ENCODE data around the gene PUS10. TPM values are rescaled to one million over a fixed set of nuclear protein-coding genes. Genes with fewer than 3 reads are reported as not detected.
"Not testable (repeated sequence)": the region's sequence is repeated elsewhere in the genome, so short reads cannot be mapped to it uniquely, and the experiment has no call there.

PUS10 gene
- total and polyA plus RNA-seq, 2 experiments from 2014 or later = 2.2 to 2.5 TPM

DNA sequence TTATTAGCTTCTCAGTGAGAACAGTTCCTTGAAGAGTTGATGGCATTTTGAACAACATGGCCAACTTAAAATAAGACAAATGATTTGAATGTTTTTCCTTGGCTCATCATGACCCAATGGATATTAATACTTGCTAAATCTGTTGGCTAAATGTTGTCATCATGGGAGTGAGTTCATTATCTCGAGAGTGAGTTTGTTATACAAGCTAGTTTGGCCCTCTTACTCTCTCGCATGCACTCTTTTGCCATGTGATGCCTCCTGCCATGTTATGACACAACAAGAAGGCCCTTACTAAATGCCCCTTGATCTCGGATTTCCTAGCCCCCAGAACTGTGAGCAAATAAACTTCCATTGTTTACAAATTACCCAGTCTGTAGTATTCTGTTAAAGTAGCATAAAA, 24.8 kb upstream of the PUS10 start:
- Histone ChIP-seq H3K4me1 (ENCODE audit: insufficient read depth) (no peaks in the 10 kb centered on the region), H3K79me2 (replicated peaks; ENCODE audit: insufficient read depth) (no peaks in the 10 kb centered on the region; the same call in 1 of the 2 replicates), H2AFZ (no peak overlapping the region), H4K20me1 (replicated peaks; ENCODE audit: insufficient read depth) (no peaks in the 10 kb centered on the region), H3K4me2 (no peak overlapping the region), H3K27ac (ENCODE audit: low read depth) (no peak overlapping the region), H3K9me2 (ENCODE audit: insufficient read depth) (no peaks in the 10 kb centered on the region), H3K27me3 (ENCODE audit: insufficient read depth) (no peaks in the 10 kb centered on the region), H3K36me3 (ENCODE audit: insufficient read depth) (no peaks in the 10 kb centered on the region), H3K4me3 (no peak overlapping the region), H3F3A (replicated peaks; ENCODE audit: low read depth) (no peaks in the 10 kb centered on the region)
- TF ChIP-seq, protein P1, sequence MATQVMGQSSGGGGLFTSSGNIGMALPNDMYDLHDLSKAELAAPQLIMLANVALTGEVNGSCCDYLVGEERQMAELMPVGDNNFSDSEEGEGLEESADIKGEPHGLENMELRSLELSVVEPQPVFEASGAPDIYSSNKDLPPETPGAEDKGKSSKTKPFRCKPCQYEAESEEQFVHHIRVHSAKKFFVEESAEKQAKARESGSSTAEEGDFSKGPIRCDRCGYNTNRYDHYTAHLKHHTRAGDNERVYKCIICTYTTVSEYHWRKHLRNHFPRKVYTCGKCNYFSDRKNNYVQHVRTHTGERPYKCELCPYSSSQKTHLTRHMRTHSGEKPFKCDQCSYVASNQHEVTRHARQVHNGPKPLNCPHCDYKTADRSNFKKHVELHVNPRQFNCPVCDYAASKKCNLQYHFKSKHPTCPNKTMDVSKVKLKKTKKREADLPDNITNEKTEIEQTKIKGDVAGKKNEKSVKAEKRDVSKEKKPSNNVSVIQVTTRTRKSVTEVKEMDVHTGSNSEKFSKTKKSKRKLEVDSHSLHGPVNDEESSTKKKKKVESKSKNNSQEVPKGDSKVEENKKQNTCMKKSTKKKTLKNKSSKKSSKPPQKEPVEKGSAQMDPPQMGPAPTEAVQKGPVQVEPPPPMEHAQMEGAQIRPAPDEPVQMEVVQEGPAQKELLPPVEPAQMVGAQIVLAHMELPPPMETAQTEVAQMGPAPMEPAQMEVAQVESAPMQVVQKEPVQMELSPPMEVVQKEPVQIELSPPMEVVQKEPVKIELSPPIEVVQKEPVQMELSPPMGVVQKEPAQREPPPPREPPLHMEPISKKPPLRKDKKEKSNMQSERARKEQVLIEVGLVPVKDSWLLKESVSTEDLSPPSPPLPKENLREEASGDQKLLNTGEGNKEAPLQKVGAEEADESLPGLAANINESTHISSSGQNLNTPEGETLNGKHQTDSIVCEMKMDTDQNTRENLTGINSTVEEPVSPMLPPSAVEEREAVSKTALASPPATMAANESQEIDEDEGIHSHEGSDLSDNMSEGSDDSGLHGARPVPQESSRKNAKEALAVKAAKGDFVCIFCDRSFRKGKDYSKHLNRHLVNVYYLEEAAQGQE (IDR thresholded peaks at IDR 0.05; ENCODE audit: unreplicated experiment) = no peak
- H3K27me3 Mint-ChIP-seq (ENCODE audit: insufficient read depth, low read depth, poor library complexity) = peaks cover 2% of the 10 kb centered on the region
- DNase-seq (ENCODE audit: low spot score) (no peak), ATAC-seq (no peak)
- H3K4me3 Mint-ChIP-seq = no peak overlapping the region
- peaks cover 20% of the 10 kb centered on the region for H3K9me3 Mint-ChIP-seq
- no peak overlapping the region for H3K27ac Mint-ChIP-seq
- peaks cover 13% of the 10 kb centered on the region for H3K36me3 Mint-ChIP-seq (ENCODE audit: low read depth)
- H3K4me1 Mint-ChIP-seq = no peaks in the 10 kb centered on the region

DNA sequence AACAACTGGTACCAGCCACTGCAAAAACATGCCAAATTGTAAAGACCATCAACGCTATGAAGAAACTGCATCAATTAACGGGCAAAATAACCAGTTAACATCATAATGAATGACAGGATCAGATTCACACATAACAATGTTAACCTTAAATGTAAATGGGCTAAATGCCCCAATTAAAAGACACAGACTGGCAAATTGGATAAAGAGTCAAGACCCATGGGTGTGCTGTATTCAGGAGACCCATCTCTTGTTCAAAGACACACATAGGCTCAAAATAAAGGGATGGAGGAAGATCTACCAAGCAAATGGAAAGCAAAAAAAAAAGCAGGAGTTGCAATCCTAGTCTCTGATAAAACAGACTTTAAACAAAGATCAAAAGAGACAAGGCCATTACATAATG, 18.6 kb upstream of the PUS10 start:
- H2AFZ ChIP-seq; H4K20me1 ChIP-seq (replicated peaks; ENCODE audit: insufficient read depth); H3F3A ChIP-seq (replicated peaks; ENCODE audit: low read depth); H3K4me1 ChIP-seq (ENCODE audit: insufficient read depth); H3K4me2 ChIP-seq; DNase-seq (ENCODE audit: low spot score); H3K27me3 ChIP-seq (ENCODE audit: insufficient read depth); H3K27me3 Mint-ChIP-seq (ENCODE audit: insufficient read depth, low read depth, poor library complexity); H3K27ac Mint-ChIP-seq; H3K36me3 ChIP-seq (ENCODE audit: insufficient read depth); H3K27ac ChIP-seq (ENCODE audit: low read depth); H3K4me1 Mint-ChIP-seq; H3K4me3 Mint-ChIP-seq; H3K9me2 ChIP-seq (ENCODE audit: insufficient read depth); H3K4me3 ChIP-seq; ATAC-seq; H3K79me2 ChIP-seq (replicated peaks; ENCODE audit: insufficient read depth): not testable (repeated sequence)
- Mint-ChIP-seq H3K9me3 (peaks cover 60% of the 10 kb centered on the region), H3K36me3 (ENCODE audit: low read depth) (peaks cover 72% of the 10 kb centered on the region)

DNA sequence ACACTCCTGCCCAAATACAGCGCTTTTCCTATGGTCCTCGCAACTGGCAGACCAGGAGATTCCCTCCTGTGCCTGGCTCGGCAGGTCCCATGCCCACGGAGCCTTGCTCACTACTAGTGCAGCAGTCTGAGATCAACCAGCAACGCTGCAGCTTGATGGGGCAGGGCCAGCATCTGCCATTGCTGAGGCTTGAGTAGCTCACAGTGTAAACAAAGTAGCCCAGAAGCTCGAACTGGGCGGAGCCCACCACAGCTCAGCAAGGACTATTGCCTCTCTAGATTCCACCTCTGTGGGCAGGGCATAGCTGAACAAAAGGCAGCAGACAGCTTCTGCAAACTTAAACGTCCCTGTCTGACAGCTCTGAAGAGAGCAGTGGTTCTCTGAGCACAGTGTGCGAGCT, 16.5 kb upstream of the PUS10 start:
- H3K4me2 ChIP-seq; H4K20me1 ChIP-seq (replicated peaks; ENCODE audit: insufficient read depth); H3K4me1 ChIP-seq (ENCODE audit: insufficient read depth); H3K79me2 ChIP-seq (replicated peaks; ENCODE audit: insufficient read depth); H3F3A ChIP-seq (replicated peaks; ENCODE audit: low read depth); H3K27me3 ChIP-seq (ENCODE audit: insufficient read depth); H2AFZ ChIP-seq; H3K27ac Mint-ChIP-seq; H3K4me3 Mint-ChIP-seq; ATAC-seq; DNase-seq (ENCODE audit: low spot score); H3K9me2 ChIP-seq (ENCODE audit: insufficient read depth); H3K27me3 Mint-ChIP-seq (ENCODE audit: insufficient read depth, low read depth, poor library complexity); H3K4me1 Mint-ChIP-seq; H3K27ac ChIP-seq (ENCODE audit: low read depth); H3K4me3 ChIP-seq: not testable (repeated sequence)
- peaks cover 79% of the 10 kb centered on the region for H3K36me3 Mint-ChIP-seq (ENCODE audit: low read depth)
- H3K36me3 ChIP-seq (ENCODE audit: insufficient read depth) = peaks cover 12% of the 10 kb centered on the region
- H3K9me3 Mint-ChIP-seq = peaks cover 58% of the 10 kb centered on the region

DNA sequence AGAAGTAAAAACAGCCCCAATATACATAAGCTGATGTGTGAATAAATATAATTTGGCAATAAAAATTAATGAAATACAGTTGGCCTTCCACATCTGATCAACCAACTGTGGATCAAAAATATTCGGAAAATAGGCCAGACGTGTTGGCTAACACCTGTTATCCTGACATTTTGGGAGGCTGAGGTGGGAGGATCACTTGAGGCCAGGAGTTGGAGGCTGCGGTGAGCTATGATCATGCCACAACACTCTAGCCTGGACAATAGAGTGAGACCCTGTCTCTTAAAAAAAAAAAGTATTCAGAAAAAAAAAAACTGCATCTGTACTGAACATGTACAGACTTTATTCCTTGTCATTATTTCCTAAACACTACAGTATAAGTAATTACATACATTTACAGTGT, 11.5 kb upstream of the PUS10 start:
- peaks cover 10% of the 10 kb centered on the region for H3K9me3 Mint-ChIP-seq
- TF ChIP-seq JUNB (IDR thresholded peaks at IDR 0.05; ENCODE audit: unreplicated experiment) (no peak), ZNF331 (CRISPR knock-in tag; IDR thresholded peaks at IDR 0.05; ENCODE audit: low read depth) (no peak), STAT1 (IDR thresholded peaks at IDR 0.05; ENCODE audit: unreplicated experiment) (no peak), CREB1 (CRISPR knock-in tag; IDR thresholded peaks at IDR 0.05; ENCODE audit: low read depth) (no peak), EZH2 (IDR thresholded peaks at IDR 0.05; ENCODE audit: low read depth, unreplicated experiment) (no peak), POLR2AphosphoS5 (IDR thresholded peaks at IDR 0.05; ENCODE audit: low read depth) (no peak)
- TF ChIP-seq, protein P1 (IDR thresholded peaks at IDR 0.05; ENCODE audit: unreplicated experiment) = no peak

More for the DNA sequence above, 11.5 kb upstream of the PUS10 start:
- Mint-ChIP-seq H3K27me3 (ENCODE audit: insufficient read depth, low read depth, poor library complexity) (peaks cover 1% of the 10 kb centered on the region), H3K4me3 (no peak overlapping the region), H3K36me3 (ENCODE audit: low read depth) (peaks cover 36% of the 10 kb centered on the region), H3K27ac (no peak overlapping the region), H3K4me1 (no peaks in the 10 kb centered on the region)
- Histone ChIP-seq H3K4me3 (no peak overlapping the region), H4K20me1 (replicated peaks; ENCODE audit: insufficient read depth) (peaks cover 15% of the 10 kb centered on the region), H2AFZ (no peak overlapping the region), H3K4me1 (ENCODE audit: insufficient read depth) (no peaks in the 10 kb centered on the region), H3K27ac (ENCODE audit: low read depth) (no peak overlapping the region), H3K27me3 (ENCODE audit: insufficient read depth) (no peaks in the 10 kb centered on the region), H3K4me2 (no peak overlapping the region), H3K36me3 (ENCODE audit: insufficient read depth) (peaks cover 3% of the 10 kb centered on the region), H3F3A (replicated peaks; ENCODE audit: low read depth) (no peaks in the 10 kb centered on the region), H3K79me2 (replicated peaks; ENCODE audit: insufficient read depth) (peaks cover 21% of the 10 kb centered on the region), H3K9me2 (ENCODE audit: insufficient read depth) (0 out of 2 replicates have a peak, but pooled peaks cover 3% of the 10 kb centered on the region)
- no peak for DNase-seq (ENCODE audit: low spot score)
- ATAC-seq = no peak
